K562 (cell line): ENCODE measurements around the gene CSTPP1. TPM values are rescaled to one million over a fixed set of nuclear protein-coding genes. Genes with fewer than 3 reads are reported as not detected.

Experiments
- GTF2A2 ChIP-seq: IDR thresholded peaks from 2 replicates; pipeline ENCODE4 v1.6.1; 2016; ENCODE audit warnings: mild to moderate bottlenecking, missing genetic modification characterization, missing compliant biosample characterization
- MAFF ChIP-seq: IDR thresholded peaks from 2 replicates; pipeline ENCODE4 v1.6.1; 2012; ENCODE audit warnings: low read length, improper control_type of control experiment
- MAFG ChIP-seq: fragments of 450-650 bp; conservative IDR thresholded peaks from 2 replicates; pipeline ENCODE4 v1.6.1; 2016; ENCODE audit warnings: missing genetic modification characterization, missing compliant biosample characterization
- MAFK ChIP-seq: IDR thresholded peaks from 2 replicates; pipeline ENCODE4 v1.6.1; 2011; ENCODE audit warnings: low read length, improper control_type of control experiment
- MCM5 ChIP-seq: fragments of 450-650 bp; IDR thresholded peaks from 2 replicates; pipeline ENCODE4 v1.6.1; 2016; ENCODE audit warnings: low read depth
- MTA1 ChIP-seq: fragments of 450-650 bp; IDR thresholded peaks from 2 replicates; pipeline ENCODE4 v1.6.1; 2017; ENCODE audit warnings: borderline replicate concordance
- NBN ChIP-seq: fragments of 450-650 bp; IDR thresholded peaks from 2 replicates; pipeline ENCODE4 v1.6.1; 2016; ENCODE audit warnings: low read depth, mild to moderate bottlenecking
- NFE2 ChIP-seq: IDR thresholded peaks from 2 replicates; pipeline ENCODE4 v1.6.1; 2014; ENCODE audit warnings: antibody characterized with exemption, low read depth
- SMAD3 ChIP-seq: fragments of 450-650 bp; formaldehyde crosslinking; conservative IDR thresholded peaks from 2 replicates; pipeline ENCODE4 v1.4.0; 2020; ENCODE audit warnings: mild to moderate bottlenecking
- ZMIZ1 ChIP-seq, 2 experiments: fragments of 150-350 bp in 1 of 2; IDR thresholded peaks; 2 replicates each; pipeline ENCODE4 v1.6.1; 2012 to 2016; ENCODE audit warnings: low read depth in 2 of 2, low read length in 2 of 2, mild to moderate bottlenecking in 1 of 2, moderate library complexity in 1 of 2
- polyA plus RNA-seq, 8 experiments: library from polyadenylated mRNA; depleted of rRNA in 4 of 8; stranded (reverse) in 5 of 8; unstranded in 3 of 8; fragments of >200 nt; fragmentation: Nextera tagmentation in 2 of 8; fragmentation: Illumina TruSeq in 1 of 8; extraction: Ambion mirVana in 2 of 8; extraction: Trizol in 1 of 8; gene quantifications; 2 replicates each; pipeline versions ENCODE4 v1.2.1 to v1.2.3, GENCODE V29; 2011 to 2014; ENCODE audit warnings: inconsistent platforms in 1 of 8, missing spikeins in 1 of 8
- total RNA-seq, 7 experiments: library from RNA; depleted of rRNA in 6 of 7; stranded (reverse); fragments of >200 nt in 6 of 7; fragmentation: Illumina TruSeq in 2 of 7; extraction: Trizol in 2 of 7; gene quantifications; 2 replicates each; pipeline versions ENCODE4 v1.2.1 to v1.2.3, GENCODE V29; 2011 to 2021; ENCODE audit warnings: low replicate concordance in 1 of 7
- TF ChIP-seq, protein P1 (sequence below): fragments of 250-450 bp; sonication (Bioruptor Pico); IDR thresholded peaks from 2 replicates; pipeline ENCODE4 v1.4.0; 2020

Gene CSTPP1
- total and polyA plus RNA-seq, 9 of the 15 experiments (the other 6 are each of a cell fraction or from before 2014, with no cell fraction given) = 6.5 to 17.8 (median 9.2) TPM

DNA sequence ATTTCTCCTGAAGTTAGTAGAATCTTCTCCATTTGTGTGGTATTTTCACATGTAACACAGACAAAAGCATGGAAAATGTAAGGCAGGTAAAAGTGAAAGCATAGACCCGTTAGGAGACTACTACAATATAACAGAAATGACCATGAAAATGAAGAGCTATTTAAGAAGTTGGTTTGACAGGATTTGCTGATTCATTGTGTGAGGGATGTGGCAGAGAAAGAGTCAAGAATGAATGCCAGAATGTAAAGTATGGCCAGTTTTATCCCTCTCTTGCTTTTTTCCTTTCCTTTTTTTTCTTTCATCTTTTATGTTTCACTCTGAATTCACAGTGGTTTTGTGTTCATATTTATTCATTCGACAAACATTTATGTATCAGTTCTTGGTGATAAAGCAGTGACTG lies 124.2 kb downstream of the CSTPP1 start (continued):
- TF ChIP-seq ZMIZ1 (IDR thresholded peaks at IDR 0.05; ENCODE audit: low read depth in 2 of 2, low read length in 2 of 2) = no peak
- TF ChIP-seq MTA1 = 0 out of 2 replicates have a peak, but pooled peaks have one; percentile 43
- no peak for TF ChIP-seq SMAD3
- TF ChIP-seq MAFF = peak; percentile 83
- peak; percentile 93 for TF ChIP-seq MAFG (tag)
- peak; percentile 78 for TF ChIP-seq MAFK
- no peak for TF ChIP-seq GTF2A2 (tag)
- peak; percentile 96 for TF ChIP-seq NFE2
- peak; percentile 57; the same call in 1 of the 2 replicates for TF ChIP-seq NBN
- no peak for TF ChIP-seq MCM5
- TF ChIP-seq, protein P1, sequence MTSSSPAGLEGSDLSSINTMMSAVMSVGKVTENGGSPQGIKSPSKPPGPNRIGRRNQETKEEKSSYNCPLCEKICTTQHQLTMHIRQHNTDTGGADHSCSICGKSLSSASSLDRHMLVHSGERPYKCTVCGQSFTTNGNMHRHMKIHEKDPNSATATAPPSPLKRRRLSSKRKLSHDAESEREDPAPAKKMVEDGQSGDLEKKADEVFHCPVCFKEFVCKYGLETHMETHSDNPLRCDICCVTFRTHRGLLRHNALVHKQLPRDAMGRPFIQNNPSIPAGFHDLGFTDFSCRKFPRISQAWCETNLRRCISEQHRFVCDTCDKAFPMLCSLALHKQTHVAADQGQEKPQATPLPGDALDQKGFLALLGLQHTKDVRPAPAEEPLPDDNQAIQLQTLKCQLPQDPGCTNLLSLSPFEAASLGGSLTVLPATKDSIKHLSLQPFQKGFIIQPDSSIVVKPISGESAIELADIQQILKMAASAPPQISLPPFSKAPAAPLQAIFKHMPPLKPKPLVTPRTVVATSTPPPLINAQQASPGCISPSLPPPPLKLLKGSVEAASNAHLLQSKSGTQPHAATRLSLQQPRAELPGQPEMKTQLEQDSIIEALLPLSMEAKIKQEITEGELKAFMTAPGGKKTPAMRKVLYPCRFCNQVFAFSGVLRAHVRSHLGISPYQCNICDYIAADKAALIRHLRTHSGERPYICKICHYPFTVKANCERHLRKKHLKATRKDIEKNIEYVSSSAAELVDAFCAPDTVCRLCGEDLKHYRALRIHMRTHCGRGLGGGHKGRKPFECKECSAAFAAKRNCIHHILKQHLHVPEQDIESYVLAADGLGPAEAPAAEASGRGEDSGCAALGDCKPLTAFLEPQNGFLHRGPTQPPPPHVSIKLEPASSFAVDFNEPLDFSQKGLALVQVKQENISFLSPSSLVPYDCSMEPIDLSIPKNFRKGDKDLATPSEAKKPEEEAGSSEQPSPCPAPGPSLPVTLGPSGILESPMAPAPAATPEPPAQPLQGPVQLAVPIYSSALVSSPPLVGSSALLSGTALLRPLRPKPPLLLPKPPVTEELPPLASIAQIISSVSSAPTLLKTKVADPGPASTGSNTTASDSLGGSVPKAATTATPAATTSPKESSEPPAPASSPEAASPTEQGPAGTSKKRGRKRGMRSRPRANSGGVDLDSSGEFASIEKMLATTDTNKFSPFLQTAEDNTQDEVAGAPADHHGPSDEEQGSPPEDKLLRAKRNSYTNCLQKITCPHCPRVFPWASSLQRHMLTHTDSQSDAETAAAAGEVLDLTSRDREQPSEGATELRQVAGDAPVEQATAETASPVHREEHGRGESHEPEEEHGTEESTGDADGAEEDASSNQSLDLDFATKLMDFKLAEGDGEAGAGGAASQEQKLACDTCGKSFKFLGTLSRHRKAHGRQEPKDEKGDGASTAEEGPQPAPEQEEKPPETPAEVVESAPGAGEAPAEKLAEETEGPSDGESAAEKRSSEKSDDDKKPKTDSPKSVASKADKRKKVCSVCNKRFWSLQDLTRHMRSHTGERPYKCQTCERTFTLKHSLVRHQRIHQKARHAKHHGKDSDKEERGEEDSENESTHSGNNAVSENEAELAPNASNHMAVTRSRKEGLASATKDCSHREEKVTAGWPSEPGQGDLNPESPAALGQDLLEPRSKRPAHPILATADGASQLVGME (CRISPR knock-in tag) = no peak
